Measurements from ENCODE around the gene MTHFD1L.
"Not testable (repeated sequence)": the region's sequence is repeated elsewhere in the genome, so short reads cannot be mapped to it uniquely, and the experiment has no call there.

The MTHFD1L gene

DNA sequence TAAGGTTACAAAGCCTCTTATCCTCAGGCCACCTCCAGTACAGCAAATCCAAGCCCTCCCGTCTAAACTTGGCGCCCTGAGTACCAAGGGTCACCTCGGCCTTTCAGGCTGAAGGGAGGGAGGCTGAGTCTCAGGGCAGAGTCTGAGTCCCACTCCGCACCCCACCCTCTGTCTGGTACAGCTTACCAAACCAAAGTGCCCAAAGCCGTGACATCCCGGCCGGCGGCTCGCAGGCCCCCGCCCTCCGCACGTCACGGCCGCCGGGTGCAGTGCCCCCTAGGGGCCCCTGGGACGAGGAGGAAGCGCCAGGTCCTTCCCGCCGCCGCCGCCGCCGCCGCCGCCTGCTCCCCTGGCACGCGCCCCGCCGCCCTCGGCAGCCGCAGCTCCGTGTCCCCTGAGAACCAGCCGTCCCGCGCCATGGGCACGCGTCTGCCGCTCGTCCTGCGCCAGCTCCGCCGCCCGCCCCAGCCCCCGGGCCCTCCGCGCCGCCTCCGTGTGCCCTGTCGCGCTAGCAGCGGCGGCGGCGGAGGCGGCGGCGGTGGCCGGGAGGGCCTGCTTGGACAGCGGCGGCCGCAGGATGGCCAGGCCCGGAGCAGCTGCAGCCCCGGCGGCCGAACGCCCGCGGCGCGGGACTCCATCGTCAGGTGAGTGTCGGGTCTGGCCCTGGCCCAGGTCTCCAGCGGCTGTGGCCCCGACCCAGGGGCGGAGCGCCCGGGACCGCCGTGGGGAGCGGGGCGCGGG, at the start of gene MTHFD1L:
Gene MTHFD1L (plus strand): TSS at position 297 of the 741 bp plus-strand sequence. CDS start 121 bp downstream, at position 418.
- DNase-seq, result peak in 41 of 42 donors; percentile 20 to 83 (median 66)
- intact Hi-C loops (cut with DNase I), result no loop called here

DNA sequence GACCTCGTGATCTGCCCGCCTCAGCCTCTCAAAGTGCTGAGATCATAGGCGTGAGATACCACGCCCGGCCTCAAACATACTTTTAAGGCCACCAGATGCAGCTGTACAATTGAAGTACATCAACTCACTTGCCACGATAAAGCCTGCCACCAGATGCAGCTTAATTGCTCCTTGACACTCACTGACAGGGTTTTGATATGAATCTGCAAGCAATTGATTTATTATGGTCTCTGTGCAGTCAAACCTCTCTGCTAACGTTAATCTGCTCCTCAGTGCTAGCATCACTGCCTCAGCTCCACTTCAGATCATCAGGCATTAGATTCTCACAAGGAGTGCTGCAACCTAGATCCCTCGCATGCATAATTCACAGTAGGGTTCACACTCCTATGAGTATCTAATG, 48.9 kb upstream of the MTHFD1L start:
- DNase-seq; intact Hi-C loops (cut with DNase I): not testable (repeated sequence)

DNA sequence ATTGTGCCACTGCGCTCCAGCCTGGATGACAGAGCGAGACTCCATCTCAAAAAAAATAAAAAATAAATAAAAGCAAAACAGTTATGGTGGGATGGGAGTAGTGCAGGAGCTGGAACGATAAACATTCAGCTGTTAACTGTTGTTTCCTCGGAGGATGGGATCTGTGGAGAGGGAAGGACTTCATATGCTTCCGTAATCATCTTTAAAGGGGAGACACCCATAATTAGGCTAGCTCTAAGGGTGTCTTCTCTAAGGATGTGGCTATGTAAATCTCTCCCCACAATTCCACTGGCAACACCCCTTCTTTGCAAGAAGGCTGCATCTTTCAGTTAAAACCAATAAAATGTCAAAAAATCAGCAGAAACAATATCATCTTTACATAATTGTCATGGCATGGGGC, 42.6 kb upstream of the MTHFD1L start:
- no peak for DNase-seq
- intact Hi-C loops (cut with DNase I), result no loop called here

DNA sequence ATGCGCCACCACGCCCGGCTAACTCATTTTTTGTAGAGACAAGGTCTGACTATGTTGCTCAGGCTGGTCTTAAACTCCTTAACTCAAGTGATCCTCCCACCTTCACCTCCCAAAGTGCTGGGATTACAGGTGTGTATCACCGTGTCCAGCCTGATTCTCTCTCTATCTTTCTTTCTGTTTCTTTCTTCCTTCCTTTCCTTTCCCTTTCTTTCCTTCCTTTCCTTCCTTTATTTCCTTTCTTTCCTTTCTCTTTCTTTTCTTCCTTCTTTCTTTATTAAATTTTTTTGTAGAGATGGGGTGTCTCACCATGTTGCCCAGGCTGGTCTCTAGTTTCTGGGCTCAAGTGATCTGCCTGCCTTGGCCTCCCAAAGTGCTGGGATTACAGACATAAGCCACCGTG, 38.7 kb upstream of the MTHFD1L start:
- DNase-seq, result no peak
- intact Hi-C loops (cut with DNase I), result no loop called here

DNA sequence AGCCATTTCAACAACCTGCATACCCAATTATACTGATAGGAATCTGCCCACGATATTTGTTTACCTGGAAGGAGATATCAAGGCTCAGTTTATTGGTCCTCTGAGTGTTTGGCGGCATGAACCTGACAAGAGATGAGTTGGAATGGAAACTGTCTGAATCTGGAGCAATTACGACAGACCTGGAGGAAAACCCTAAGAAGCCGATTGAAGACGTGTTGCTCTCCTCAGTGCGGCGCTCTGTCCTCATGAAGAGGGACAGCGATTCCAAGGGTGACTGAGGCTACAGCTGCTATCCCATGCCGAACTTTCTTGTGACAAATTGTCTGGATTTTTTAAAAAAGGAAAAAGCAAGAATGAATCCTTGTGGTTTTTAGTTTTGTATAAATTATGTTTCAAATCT, 37.4 kb upstream of the MTHFD1L start:
- intact Hi-C loops (cut with DNase I); DNase-seq: not testable (repeated sequence)

DNA sequence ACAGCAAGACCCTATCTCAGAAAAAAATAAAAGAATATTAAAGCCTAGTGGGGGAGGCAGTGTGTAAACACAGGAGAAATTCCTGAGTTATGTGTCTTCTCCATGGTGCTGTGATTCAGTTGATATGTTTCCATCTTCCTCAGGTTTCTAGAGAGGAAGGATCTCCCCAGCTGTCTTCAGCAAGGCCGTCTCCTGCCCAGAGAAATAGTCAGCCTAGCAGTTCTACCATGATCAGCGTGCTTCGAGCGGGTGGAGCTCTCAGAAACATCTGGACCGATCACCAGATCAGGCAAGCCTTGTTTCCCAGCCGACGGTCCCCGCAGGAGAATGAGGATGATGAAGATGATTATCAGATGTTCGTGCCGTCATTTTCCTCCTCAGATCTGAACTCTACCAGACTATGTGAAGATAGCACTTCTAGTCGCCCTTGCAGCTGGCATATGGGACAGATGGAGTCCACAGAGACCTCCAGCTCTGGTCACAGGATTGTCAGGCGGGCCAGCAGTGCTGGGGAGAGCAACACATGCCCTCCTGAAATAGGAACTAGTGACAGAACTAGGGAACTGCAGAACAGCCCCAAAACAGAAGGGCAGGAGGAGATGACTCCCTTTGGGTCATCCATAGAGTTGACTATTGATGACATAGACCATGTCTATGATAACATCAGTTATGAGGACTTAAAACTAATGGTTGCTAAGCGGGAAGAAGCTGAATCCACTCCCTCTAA, 34.9 kb upstream of the MTHFD1L start:
- no peak for DNase-seq
- intact Hi-C loops (cut with DNase I), result no loop called here

DNA sequence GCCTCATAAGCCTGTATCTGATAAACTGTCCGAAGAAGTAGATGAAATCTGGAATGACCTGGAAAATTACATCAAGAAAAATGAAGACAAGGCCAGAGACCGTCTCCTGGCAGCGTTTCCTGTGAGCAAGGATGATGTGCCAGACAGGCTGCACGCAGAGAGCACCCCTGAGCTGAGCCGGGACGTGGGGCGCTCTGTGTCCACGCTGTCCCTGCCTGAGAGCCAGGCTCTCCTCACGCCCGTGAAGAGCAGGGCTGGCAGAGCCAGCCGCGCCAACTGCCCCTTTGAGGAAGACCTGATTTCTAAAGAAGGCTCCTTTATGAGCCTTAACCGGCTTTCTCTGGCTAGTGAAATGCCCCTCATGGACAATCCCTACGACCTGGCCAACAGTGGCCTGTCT, 33.9 kb upstream of the MTHFD1L start:
- intact Hi-C loops (cut with DNase I), result no loop called here
- DNase-seq, result no peak

DNA sequence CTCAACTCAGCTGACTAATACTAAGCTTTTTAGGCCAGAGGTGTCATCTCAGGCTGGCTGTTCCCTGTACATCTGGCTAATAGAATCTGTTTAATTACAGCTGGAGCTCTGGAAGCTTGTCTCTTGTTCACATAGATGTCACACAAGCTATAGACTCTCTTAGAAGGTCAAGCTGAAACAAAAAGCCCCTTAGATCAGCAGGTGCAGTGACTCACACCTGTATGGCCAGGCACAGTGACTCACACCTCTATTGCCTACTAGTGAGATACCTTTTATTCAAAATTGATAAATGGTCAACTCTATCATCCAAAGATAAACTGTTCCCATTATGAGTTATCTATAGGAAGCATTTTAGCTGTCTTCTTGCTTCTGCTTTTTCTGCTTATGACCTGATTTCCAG, 29.9 kb upstream of the MTHFD1L start:
- intact Hi-C loops (cut with DNase I), result no loop called here
- DNase-seq, result no peak

DNA sequence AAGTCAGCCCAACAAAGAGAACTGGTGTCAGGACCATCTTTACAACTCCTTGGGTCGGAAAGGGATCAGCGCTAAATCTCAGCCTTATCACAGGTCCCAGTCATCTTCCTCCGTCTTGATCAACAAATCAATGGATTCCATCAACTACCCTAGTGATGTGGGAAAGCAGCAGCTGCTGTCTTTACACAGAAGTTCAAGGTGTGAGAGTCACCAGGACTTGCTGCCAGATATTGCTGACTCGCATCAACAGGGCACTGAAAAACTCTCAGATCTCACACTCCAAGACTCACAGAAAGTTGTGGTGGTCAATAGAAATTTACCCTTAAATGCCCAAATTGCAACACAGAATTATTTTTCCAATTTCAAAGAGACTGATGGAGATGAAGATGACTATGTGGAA, 25.3 kb upstream of the MTHFD1L start:
- no peak for DNase-seq
- intact Hi-C loops (cut with DNase I), result no loop called here

DNA sequence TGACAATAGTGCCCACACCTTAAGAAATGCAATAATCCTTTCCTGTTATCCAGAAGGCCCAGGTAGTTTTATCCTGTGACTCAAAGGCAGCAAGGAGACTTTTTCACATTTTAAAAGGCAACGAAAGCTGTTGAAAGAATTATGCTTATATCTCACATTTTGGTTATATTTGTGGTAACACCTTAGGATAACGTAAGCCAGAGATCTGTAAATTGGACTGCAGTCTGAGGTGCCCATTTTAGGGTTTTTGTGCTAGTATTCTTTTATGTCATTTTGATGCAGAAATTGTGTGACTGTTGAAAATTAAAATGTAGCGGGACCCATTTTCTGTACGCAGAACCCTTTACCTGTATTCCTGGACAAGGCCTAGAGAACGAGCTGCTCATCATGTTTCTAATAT, 24.3 kb upstream of the MTHFD1L start:
- DNase-seq, result no peak
- intact Hi-C loops (cut with DNase I), result no loop called here

DNA sequence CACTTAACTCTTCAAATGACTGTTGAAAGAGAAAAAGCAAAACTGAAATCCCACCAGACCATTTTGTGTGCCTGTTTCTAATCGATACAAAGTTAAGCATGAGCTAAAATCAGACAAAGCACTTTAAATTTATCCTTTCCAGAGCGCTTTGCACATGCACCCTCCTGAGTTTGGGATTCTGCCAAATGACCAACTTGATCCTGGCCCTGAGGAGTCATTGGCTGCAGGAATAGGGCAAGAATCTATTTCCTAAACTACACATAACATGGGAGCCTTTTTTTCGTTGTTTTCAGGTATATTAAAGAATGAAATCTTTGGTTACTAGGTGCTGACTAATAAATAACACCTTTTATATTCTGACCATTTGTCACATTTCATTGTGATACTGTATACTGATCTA, 23.8 kb upstream of the MTHFD1L start:
- intact Hi-C loops (cut with DNase I), result no loop called here
- DNase-seq, result no peak

DNA sequence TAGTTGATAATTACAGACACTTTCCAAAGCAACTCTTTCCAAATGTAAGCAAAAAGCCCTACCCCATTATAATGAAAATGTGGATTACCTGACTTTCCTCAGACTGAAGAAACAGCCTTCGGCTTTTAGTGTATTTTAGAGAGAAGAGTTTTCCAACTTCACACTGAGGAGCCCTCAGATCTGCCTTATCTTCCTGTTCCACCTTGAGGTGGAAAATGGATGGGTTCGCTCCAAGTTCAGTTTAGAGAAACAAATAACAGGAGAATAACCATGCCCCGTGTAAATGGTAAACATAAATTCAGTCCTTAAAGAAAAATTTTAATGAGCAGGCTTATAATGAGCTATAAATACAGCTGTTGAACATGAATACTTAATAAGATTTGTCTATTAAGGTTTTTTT, 21.1 kb upstream of the MTHFD1L start:
- intact Hi-C loops (cut with DNase I), result no loop called here
- no peak for DNase-seq

DNA sequence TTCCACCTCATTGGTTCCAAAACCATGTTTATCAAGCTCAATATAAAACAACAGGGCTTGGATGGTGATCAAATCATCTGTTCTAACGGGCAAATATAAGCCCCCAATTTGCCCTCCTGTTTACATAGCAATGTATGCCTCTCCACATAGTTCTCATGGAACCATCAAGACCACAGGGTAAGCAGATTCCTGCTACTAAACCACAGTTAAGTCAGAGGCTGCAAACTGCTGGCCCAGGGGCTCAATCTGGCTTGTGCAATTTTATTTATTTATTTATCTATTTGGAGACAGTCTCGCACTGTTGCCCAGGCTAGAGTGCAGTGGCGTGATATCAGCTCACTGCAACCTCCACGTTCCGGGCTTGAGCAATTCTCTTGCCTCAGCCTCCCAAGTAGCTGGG, 18.9 kb upstream of the MTHFD1L start:
- DNase-seq, result no peak
- intact Hi-C loops (cut with DNase I), result no loop called here

DNA sequence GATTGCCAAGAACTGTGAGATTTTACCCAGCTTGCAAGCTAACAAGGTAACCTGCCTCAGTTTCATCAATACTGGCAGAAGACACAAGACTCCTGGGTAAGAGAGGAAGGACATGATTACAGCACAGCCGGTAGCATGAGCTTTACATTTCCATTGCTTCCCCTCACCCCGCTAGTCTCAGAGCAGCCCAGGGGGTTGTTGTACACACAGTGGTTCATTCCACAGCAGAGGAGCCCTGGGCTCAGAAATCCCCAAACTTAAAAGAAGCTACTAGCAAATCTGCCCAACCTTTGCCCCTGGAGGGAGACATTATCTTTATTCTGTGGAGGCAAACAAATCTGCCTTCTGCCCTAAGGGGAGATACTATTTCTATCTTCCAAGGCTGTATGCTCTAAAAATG, 17.1 kb upstream of the MTHFD1L start:
- no peak for DNase-seq

DNA sequence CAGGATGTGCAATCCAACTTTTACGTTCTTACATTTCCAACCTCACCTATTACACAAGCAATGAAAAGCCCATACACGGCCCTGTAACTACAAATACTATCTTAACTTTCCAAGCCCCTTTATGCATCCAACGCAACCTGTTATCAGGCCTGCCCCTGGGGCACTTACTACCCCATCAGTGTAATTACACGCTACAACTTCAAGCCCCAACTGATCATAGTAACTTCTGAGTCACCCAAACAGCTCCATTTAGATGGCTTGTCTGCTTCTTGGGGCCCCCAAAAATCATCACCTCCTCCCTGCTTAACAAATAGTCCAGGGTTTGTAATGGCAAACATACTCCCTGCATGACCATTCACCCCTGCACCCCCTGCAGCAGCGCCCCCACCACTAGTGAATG, 11.1 kb upstream of the MTHFD1L start:
- DNase-seq; intact Hi-C loops (cut with DNase I): not testable (repeated sequence)

More for the DNA sequence above, 17.1 kb upstream of the MTHFD1L start:
- intact Hi-C loops (cut with DNase I), result no loop called here

DNA sequence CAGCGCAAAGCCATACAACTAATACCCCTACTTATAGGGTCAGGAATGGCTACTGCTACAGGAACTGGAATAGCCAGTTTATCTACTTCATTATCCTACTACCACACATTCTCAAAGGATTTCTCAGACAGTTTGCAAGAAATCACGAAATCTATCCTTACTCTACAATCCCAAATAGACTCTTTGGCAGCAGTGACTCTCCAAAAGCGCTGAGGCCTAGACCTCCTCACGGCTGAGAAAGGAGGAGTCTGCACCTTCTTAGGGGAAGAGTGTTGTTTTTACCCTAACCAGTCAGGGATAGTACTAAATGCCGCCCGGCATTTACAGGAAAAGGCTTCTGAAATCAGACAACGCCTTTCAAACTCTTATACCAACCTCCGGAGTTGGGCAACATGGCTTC, 10.3 kb upstream of the MTHFD1L start:
- intact Hi-C loops (cut with DNase I); DNase-seq: not testable (repeated sequence)

DNA sequence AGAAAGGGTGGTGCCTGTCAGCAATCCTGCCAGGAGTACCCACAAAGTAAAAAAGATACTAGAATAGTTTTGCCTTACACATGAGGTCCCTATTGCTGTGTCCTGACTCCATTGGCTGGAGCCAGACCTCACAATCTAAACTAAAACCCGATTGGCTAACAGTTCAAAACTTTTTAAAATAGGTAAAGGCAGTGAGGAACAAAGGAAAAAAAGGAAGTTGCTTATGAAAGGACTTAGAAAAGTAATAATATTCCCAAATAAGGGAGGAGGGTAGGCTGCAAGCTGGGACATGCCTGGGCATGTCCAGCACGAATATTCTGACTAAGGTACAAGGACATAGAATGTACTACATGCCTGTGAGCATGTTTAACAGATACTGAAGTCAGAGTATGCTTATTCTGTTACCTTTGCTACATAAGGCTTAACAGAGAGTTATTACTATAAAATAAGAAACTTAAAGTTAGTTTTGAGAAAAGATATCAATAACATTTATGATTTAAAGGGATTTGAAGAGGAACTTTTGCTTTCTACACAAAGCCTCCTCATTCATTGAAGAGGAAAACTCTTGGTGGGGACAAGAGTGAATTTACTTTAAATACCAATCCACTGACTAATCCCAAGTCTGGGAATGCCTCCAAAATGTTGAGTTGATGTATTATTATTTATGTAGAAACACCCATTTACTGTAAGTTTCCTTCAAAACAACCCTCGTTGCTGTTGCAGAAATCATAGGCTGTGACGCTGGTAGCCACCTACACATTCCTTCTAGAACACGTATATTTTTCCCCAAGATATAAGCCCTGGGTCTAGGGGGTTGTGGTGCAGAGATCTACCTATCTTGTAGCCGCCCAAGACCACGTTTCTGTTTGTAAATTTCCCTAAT, 8.2 kb upstream of the MTHFD1L start:
- intact Hi-C loops (cut with DNase I), result no loop called here
- DNase-seq, result no peak

DNA sequence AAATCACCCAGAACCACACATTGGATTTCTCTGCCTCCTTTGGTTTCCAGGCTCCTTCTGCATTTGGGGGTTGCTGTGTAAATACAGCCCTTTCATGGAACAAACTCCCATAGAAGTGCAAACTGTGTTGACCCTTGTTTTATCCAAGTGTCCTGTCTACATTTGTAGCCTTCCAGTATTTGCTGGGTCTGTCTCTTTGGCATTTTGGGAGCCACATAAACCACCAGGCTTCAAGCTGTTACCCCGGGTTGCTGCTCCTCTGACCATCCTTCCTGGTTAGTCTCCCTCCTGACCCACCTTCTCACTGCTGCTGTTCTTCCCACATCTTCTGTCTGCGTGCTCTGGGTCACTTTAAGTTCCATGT, 7.6 kb upstream of the MTHFD1L start:
- no peak for DNase-seq
- intact Hi-C loops (cut with DNase I), result no loop called here

DNA sequence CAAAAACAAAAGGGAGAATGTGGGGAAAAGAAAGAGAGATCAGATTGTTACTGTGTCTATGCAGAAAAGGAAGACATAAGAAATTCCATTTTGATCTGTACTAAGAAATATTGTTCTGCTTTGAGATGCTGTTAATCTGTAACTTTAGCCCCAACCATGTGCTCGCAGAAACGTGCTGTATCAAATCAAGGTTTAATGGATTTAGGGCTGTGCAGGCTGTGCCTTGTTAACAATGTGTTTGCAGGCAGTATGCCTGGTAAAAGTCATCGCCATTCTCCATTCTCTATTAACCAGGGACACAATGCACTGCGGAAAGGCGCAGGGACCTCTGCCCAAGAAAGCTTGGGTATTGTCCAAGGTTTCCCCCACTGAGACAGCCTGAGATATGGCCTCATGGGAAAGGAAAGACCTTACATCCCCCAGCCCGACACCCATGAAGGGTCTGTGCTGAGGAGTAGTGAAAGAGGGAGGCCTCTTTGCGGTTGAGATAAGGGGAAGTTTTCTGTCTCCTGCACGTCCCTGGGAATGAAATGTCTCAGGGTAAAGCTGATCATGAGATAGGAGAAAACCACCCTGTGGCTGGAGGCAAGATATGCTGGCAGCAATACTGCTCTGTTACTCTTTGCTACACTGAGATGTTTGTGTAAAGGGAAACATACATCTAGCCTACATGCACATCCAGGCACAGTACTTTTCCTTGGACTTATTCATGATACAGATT, 3.9 kb upstream of the MTHFD1L start:
- peak in 3 of 42 donors; percentile 4 to 14 (median 9) for DNase-seq
- intact Hi-C loops (cut with DNase I), result not testable (repeated sequence)

Measured in head of caudate nucleus (tissue), 42 donors.